ENCODE results near the gene PTPRQ.

DNA sequence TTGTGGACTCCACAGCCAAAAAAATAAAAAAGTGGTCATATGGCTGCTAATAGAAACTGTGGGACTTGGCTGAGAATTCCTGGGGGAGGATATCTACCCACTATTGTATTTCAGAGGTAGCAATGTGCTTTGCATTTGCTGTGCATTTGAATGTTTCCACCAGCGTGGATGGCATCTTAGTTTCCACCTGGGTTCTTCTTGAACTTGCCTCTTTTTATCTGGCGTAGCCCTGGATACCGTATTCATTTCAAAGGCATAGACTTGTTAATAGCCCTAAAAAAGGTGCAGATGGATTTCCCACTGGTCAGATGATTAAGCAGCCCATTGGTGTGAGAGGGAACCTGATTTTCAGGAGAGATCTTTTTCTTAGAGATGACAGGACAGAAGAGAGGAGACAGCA, 270.8 kb downstream of the PTPRQ start:
- TF ChIP-seq, protein P1, sequence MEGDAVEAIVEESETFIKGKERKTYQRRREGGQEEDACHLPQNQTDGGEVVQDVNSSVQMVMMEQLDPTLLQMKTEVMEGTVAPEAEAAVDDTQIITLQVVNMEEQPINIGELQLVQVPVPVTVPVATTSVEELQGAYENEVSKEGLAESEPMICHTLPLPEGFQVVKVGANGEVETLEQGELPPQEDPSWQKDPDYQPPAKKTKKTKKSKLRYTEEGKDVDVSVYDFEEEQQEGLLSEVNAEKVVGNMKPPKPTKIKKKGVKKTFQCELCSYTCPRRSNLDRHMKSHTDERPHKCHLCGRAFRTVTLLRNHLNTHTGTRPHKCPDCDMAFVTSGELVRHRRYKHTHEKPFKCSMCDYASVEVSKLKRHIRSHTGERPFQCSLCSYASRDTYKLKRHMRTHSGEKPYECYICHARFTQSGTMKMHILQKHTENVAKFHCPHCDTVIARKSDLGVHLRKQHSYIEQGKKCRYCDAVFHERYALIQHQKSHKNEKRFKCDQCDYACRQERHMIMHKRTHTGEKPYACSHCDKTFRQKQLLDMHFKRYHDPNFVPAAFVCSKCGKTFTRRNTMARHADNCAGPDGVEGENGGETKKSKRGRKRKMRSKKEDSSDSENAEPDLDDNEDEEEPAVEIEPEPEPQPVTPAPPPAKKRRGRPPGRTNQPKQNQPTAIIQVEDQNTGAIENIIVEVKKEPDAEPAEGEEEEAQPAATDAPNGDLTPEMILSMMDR (IDR thresholded peaks at IDR 0.05; ENCODE audit: control extremely low read depth in 1 of 3, insufficient read depth in 1 of 3, low read depth in 1 of 3, low read length in 3 of 3), result no peak
- no peak for TF ChIP-seq JUN (IDR thresholded peaks at IDR 0.05; ENCODE audit: low read depth, low read length)
- no peak for TF ChIP-seq POLR2AphosphoS5 (IDR thresholded peaks at IDR 0.05; ENCODE audit: low read depth, low read length)
- no peak for TF ChIP-seq HDAC2 (IDR thresholded peaks at IDR 0.05; ENCODE audit: borderline replicate concordance in 1 of 2, low read depth in 2 of 2, low read length in 2 of 2)
- TF ChIP-seq EP300 (IDR thresholded peaks at IDR 0.05; ENCODE audit: borderline replicate concordance in 1 of 2, low read depth in 2 of 2, low read length in 2 of 2), result no peak
- no peak for TF ChIP-seq SP2 (IDR thresholded peaks at IDR 0.05; ENCODE audit: low read length)
- TF ChIP-seq ATF2 (IDR thresholded peaks at IDR 0.05; ENCODE audit: low read length), result no peak
- no peak for TF ChIP-seq HDAC6 (IDR thresholded peaks at IDR 0.05; ENCODE audit: low read depth, low read length)

All from H1 (cell line).